Activated naive CD8-positive, alpha-beta T cell treated with anti-CD3 and anti-CD28 coated beads, Interleukin-2, amount 50 U/mL, for 16 hours (primary cell): ENCODE data around the gene MISP.

ENCODE experiments used
- DNase-seq: peaks from one replicate; pipeline ENCODE4 v3.0.0-alpha.2; 2020; ENCODE audit warnings: low read depth, low spot score

Gene MISP

GRCh38 chr19:808423-808775 lies 57.5 kb downstream of the MISP start:
- DNase-seq: no peak

GRCh38 chr19:810077-810855 lies 59.4 kb downstream of the MISP start:
- DNase-seq: no peak

GRCh38 chr19:810883-811489 lies 60.1 kb downstream of the MISP start:
- no peak for DNase-seq

- no peak for DNase-seq
Observed at GRCh38 chr19:811506-812048, 60.7 kb downstream of the MISP start.

- DNase-seq: no peak
Observed at GRCh38 chr19:812049-812746, 61.3 kb downstream of the MISP start.

GRCh38 chr19:812747-813218 lies 61.9 kb downstream of the MISP start:
- no peak for DNase-seq

- DNase-seq: no peak
Observed at GRCh38 chr19:813219-814151, 62.6 kb downstream of the MISP start.
